HFF-Myc (cell line): Measurements from ENCODE around the gene IFITM2.

Source experiments
- DNase-seq: peaks from one replicate; pipeline ENCODE4 v3.0.0-alpha.2; 2011; ENCODE audit warnings: low read depth; ENCODE audit errors: extremely low read depth
- H3K4me3 ChIP-seq: replicated peaks from 2 replicates; pipeline ENCODE4 v1.5.1; 2011; ENCODE audit warnings: low read depth, mild to moderate bottlenecking, control low read depth, low read length
- TF ChIP-seq, protein P1 (sequence below): IDR thresholded peaks from 2 replicates; pipeline ENCODE4 v1.5.1; 2012; ENCODE audit warnings: mild to moderate bottlenecking, low read depth, low read length, control low read depth; ENCODE audit errors: missing control alignments

The IFITM2 gene

DNA sequence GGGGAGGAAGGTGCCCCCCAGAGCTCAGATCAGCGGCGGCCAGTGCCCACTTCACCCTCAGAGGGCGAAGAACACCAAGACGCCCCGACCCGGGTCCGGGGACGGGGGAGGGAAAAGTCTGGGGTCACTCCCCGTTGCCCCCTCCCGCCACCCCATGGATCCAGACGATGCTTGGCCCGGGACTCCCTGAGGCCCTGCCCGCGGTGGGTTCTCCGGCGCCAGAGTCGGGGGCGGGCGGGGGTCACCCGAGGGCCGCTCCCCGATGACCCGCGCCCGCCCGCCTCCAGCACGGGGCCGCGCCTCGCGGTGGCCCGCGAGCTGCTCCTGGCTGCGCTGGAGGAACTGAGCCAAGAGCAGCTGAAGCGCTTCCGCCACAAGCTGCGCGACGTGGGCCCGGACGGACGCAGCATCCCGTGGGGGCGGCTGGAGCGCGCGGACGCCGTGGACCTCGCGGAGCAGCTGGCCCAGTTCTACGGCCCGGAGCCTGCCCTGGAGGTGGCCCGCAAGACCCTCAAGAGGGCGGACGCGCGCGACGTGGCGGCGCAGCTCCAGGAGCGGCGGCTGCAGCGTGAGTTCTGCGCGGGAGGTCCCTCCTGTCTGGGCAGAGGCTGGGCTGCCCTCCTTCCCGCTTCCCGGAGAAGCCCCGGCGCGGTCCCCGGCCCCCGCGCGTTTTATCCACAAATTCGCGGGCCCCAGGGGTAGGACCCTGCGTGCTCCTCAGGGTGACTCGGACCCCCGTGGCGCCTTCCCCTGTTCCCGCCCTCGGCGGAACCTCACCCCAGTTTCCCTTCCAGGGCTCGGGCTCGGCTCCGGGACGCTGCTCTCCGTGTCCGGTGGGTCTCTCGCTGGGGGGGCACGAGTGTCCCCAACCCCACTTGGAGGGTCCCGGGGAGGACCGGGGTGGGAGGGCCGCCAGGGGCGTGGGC lies 28.3 kb upstream of the IFITM2 start:
- TF ChIP-seq, protein P1, sequence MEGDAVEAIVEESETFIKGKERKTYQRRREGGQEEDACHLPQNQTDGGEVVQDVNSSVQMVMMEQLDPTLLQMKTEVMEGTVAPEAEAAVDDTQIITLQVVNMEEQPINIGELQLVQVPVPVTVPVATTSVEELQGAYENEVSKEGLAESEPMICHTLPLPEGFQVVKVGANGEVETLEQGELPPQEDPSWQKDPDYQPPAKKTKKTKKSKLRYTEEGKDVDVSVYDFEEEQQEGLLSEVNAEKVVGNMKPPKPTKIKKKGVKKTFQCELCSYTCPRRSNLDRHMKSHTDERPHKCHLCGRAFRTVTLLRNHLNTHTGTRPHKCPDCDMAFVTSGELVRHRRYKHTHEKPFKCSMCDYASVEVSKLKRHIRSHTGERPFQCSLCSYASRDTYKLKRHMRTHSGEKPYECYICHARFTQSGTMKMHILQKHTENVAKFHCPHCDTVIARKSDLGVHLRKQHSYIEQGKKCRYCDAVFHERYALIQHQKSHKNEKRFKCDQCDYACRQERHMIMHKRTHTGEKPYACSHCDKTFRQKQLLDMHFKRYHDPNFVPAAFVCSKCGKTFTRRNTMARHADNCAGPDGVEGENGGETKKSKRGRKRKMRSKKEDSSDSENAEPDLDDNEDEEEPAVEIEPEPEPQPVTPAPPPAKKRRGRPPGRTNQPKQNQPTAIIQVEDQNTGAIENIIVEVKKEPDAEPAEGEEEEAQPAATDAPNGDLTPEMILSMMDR: no peak
- DNase-seq: no peak
- no peak overlapping the region for H3K4me3 ChIP-seq

DNA sequence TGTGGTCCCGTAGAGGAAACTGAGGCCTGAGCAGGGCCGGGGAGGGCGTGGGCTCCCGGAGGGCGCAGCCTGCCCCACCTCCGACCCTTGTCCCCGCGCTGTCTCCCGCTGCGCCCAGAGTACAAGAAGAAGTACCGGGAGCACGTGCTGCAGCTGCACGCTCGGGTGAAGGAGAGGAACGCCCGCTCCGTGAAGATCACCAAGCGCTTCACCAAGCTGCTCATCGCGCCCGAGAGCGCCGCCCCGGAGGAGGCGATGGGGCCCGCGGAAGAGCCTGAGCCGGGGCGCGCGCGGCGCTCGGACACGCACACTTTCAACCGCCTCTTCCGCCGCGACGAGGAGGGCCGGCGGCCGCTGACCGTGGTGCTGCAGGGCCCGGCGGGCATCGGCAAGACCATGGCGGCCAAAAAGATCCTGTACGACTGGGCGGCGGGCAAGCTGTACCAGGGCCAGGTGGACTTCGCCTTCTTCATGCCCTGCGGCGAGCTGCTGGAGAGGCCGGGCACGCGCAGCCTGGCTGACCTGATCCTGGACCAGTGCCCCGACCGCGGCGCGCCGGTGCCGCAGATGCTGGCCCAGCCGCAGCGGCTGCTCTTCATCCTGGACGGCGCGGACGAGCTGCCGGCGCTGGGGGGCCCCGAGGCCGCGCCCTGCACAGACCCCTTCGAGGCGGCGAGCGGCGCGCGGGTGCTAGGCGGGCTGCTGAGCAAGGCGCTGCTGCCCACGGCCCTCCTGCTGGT lies 27.5 kb upstream of the IFITM2 start:
- H3K4me3 ChIP-seq: no peak overlapping the region
- no peak for DNase-seq
- TF ChIP-seq, protein P1: no peak

DNA sequence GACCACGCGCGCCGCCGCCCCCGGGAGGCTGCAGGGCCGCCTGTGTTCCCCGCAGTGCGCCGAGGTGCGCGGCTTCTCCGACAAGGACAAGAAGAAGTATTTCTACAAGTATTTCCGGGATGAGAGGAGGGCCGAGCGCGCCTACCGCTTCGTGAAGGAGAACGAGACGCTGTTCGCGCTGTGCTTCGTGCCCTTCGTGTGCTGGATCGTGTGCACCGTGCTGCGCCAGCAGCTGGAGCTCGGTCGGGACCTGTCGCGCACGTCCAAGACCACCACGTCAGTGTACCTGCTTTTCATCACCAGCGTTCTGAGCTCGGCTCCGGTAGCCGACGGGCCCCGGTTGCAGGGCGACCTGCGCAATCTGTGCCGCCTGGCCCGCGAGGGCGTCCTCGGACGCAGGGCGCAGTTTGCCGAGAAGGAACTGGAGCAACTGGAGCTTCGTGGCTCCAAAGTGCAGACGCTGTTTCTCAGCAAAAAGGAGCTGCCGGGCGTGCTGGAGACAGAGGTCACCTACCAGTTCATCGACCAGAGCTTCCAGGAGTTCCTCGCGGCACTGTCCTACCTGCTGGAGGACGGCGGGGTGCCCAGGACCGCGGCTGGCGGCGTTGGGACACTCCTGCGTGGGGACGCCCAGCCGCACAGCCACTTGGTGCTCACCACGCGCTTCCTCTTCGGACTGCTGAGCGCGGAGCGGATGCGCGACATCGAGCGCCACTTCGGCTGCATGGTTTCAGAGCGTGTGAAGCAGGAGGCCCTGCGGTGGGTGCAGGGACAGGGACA lies 26.7 kb upstream of the IFITM2 start:
- TF ChIP-seq, protein P1: no peak
- no peak for DNase-seq
- no peak overlapping the region for H3K4me3 ChIP-seq

DNA sequence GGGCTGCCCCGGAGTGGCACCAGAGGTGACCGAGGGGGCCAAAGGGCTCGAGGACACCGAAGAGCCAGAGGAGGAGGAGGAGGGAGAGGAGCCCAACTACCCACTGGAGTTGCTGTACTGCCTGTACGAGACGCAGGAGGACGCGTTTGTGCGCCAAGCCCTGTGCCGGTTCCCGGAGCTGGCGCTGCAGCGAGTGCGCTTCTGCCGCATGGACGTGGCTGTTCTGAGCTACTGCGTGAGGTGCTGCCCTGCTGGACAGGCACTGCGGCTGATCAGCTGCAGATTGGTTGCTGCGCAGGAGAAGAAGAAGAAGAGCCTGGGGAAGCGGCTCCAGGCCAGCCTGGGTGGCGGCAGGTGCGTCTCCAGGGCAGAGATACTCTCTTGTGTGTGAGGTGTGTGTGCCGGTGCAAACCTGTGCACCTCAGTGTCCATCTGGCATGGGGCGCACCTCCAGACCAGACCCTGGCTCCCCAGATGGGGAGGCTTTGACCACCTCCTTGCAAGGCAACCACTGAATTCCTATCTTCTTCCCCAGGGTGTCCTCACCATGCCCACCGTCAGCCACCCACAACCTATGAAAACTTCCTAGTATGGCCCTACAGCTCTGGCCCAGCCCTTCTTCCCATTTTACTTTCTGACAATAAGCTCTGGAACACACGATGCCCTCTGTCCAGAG lies 26.0 kb upstream of the IFITM2 start:
- no peak overlapping the region for H3K4me3 ChIP-seq
- TF ChIP-seq, protein P1: no peak
- no peak for DNase-seq

DNA sequence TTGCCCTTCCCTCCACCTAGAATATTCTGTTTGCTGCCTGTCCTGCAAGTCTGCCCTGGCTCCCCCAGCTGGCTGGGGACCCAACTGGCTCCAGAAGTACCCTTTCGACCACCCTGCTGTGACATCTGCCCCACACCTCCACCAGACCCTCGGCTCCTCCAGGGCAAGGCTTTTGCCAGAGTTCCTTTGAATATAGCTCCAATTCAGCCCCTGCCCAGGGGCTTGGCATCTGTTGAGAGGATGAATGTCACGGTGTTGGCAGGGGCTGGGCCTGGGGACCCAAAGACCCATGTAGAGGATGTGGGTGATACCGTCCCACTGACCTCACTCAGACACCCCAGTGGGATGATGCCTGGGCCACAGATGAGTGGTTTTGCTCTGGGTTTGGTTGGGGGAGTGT lies 25.4 kb upstream of the IFITM2 start:
- TF ChIP-seq, protein P1: no peak
- no peak overlapping the region for H3K4me3 ChIP-seq
- DNase-seq: no peak

DNA sequence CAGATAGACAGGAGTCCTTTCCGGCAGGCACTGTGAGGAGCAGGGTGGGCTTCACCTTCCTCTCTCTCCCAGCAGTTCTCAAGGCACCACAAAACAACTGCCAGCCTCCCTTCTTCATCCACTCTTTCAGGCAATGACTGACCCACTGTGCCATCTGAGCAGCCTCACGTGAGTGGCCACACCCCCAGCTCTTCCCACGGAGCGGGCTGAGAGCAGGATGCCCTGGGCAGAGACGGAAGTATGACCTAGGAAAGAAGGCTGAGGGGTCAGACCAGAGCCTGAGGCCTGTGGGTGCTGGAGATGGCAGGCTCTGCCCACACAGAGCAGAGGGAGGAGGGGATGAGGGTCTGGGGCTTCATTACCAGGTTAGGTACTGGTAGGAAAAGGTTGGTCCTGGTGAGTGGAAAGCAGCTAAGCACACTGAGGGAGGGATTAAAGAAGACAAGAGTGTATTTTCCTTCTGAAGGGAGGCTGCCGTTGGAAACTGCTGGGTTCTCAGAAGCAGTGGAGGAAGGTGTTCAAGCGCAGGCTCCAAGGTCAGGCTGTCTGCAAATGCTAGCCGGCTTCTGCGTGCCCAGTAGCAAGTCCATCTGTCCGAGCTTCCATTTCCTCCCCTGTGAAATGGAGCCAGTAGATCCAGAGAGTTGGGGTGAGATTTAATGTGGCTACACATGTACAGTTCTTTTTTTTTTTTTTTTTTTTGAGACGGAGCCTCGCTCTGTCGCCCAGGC lies 24.8 kb upstream of the IFITM2 start:
- H3K4me3 ChIP-seq: no peak overlapping the region
- TF ChIP-seq, protein P1: no peak
- DNase-seq: no peak
